Measurements from ENCODE around the gene EPC1. TPM values are rescaled to one million over a fixed set of nuclear protein-coding genes. Genes with fewer than 3 reads are reported as not detected.

Gene EPC1
- total RNA-seq, 1 donor from 2014 or later = 27.1 TPM

DNA sequence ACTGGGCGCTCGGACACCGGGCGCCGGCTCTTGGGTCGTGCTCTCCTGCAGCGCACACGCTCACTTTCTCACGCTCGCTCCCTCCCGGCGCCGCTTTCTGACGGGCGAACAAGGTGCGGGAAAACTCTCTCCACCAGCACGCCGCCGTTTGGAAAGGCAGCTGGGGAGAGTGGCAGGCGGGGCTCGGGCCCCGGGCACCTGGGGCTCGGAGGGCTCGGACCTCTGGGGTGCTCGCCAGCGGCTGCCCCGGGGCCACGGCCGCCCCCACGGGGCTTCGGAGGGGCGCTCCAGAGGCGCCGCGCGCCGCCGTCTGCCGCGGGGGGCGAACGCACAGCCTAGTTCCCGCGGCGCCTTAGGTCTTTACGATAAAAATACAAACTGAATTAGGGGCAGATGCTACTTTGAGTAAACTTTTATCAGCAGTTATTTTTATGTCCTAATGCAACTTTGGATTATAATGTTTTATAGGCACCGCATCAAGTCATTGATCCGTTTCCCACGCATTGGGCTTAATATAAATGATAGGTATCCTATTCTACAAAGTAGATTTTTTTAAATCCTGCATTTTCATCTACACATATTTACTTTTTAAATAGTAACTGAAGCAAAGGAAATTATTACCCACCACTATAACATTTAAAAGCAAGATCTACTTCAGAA is 535 bp upstream of the EPC1 start:
- DNase-seq (ENCODE audit: low spot score) = no peak
- intact Hi-C loops (cut with DNase I) = loop anchor here (2.0 to 5.0 kb wide), 2 partner anchors 99 to 290 kb away; partner anchors contain the start of genes CCDC7 and KIF5B

DNA sequence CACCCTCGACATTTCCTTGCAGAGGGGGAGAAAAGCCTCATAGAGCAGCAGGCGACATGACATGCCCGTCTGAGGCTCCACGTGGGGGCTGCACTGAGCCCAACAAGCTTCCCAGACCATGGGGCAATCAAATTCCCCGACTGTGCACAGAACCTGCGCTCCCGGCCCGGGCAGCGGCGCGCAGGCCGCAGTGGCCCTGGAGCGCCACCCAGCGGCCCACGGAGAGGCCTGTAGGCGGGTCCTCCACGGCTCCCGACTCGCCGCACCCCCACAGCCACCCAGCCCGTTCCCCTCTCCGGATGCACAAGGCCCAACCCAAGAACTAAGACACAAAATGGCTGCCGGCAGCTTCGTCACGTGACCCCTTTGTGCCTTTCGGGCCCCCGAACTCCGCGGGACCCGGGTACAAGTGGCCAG is 816 bp downstream of the EPC1 start:
- intact Hi-C loops (cut with DNase I) = loop anchor here (1.0 to 5.0 kb wide), 3 partner anchors 90 to 289 kb away; partner anchors contain the start of genes CCDC7 and KIF5B
- DNase-seq (ENCODE audit: low spot score) = peak; percentile 98

DNA sequence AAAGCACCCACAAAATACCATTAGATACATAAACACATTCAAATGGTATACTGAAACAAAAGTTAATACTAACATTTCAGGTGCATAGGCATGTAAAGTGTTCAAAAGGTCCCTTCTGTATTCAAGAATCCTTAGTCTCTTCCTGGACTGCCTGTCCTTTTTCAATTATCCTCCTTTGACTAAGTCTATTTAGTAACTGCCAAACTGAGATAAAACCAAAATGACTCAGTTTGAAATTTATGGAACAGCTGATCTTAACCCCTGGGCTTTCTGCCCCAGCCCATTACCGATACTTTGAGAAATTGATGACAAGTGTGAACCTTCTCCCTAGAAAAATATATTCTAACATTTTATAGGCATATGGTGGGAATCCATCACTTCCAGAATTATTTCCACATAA is 5.4 kb downstream of the EPC1 start:
- intact Hi-C loops (cut with DNase I) = no loop called here

GRCh38 chr10:32340596-32341180 is 6.3 kb downstream of the EPC1 start:
- intact Hi-C loops (cut with DNase I) = no loop called here
- DNase-seq (ENCODE audit: low spot score) = no peak

More for the DNA sequence above, 5.4 kb downstream of the EPC1 start:
- no peak for DNase-seq (ENCODE audit: low spot score)

DNA sequence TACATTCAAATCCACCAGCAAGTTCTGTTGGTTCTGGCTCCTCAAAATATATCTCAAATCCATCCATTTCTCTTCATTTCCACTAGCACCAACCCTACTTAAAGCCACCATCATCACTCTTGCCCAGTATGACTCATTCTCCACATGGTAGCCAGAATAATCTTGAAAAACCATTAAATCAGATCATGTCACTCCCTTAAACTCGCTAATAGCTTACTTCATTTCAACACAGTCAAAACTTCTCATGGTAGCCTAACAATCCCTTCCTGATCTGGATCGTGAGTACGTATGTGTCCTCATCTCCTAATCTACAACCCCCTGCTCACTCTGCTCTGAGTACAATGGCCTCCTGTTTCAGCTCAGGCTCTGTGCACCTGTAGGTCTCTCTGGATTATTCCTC is 8.7 kb downstream of the EPC1 start:
- intact Hi-C loops (cut with DNase I) = no loop called here
- DNase-seq (ENCODE audit: low spot score) = no peak

GRCh38 chr10:32337350-32337749 is 9.6 kb downstream of the EPC1 start:
- DNase-seq (ENCODE audit: low spot score) = no peak

DNA sequence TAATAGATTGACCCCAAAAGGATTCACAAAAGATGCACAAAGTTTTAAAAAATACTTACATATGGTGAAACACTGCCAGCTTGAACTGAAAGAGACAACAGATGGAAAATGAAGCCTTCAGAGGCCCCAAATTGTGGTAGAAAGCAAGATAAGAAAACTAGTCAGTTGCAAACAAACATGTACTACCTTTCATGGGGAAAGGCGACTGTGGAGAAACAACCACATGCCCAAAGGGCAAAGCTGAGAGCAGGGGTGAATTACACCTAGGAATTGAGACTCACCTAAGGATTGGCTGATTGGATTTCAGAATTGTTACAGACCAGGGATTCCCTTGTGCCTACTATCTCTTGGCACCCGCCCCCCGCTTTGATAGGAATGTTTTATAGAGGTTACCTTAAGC is 13.1 kb downstream of the EPC1 start:
- intact Hi-C loops (cut with DNase I) = no loop called here
- no peak for DNase-seq (ENCODE audit: low spot score)

More at GRCh38 chr10:32337350-32337749, 9.6 kb downstream of the EPC1 start:
- intact Hi-C loops (cut with DNase I) = no loop called here

- DNase-seq (ENCODE audit: low spot score) = no peak
- intact Hi-C loops (cut with DNase I) = no loop called here
Measured at GRCh38 chr10:32332299-32332750, 14.6 kb downstream of the EPC1 start.

DNA sequence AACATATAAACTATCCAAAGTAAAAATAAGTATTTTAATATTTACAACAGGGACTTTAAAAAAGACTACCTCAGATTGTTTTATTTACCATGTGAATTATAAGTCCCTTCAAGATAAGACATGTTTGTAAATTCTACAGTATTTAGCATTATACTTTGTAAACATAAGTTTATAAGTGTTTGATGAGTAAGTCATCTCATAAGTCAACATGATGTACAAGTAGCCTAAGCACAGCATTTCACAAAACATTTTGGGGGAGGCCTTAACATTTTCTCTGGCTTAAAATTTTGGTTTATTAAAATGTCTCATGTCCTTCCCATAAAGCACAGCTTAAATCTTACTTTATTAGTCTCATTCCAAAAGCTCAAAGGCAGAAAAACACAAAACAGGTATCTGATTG is 15.4 kb downstream of the EPC1 start:
- intact Hi-C loops (cut with DNase I) = no loop called here
- DNase-seq (ENCODE audit: low spot score) = no peak

DNA sequence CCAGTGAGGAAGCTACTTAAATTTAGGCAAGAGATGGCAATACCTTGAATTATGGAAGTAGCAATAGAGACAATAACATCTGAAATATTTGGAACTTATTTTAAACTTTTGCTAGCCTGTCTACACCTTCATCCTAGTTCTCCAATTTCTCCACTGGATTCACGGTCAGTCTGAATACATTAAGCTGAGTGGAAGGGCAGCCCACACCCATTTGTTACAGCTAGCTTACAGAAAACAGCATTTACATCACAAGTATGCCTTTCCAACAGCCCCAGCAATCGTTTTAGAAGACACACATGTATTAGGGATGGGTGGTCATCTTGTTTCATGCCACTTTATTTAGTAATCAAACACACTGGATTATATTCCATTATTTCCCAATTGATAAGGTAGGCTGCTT is 16.7 kb downstream of the EPC1 start:
- no peak for DNase-seq (ENCODE audit: low spot score)
- intact Hi-C loops (cut with DNase I) = no loop called here

DNA sequence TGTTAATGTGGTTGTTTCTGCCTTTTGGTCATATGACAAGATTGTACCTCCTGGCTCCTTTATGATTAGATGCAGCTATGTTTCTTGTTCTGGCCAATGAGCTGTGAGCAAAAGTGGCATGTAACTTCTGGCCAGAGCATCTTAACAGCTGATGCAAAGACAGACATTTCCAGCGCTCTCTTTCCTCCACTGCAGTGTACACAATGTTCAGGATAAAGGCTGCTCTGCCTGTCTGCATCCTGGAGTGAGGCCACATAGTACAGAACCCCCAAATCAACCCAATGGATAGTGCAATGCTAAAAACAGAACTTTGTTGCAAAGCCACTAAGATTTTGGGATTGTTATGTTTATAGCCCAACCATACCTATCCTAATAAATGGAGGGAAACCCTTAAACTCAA is 17.9 kb downstream of the EPC1 start:
- intact Hi-C loops (cut with DNase I) = no loop called here
- DNase-seq (ENCODE audit: low spot score) = no peak

DNA sequence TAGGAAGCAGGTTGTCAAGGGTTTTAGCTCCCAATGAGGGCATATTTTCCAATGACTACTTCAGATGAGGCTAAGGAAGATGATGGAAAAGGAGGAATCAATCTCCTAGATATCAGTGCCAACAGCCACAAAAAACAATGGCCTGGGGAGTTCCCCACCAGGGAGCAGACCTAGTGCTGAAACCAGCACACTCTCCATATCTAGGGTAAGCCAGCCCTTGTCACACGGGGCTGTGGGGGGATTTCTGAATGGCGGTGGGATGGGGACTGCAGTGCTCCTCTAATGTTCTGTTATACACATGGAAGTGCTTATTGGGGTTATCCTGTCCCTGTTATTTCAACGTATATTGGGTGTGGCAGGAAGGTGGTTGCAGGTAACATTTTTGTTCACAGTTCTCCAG is 18.5 kb downstream of the EPC1 start:
- intact Hi-C loops (cut with DNase I) = no loop called here
- DNase-seq (ENCODE audit: low spot score) = no peak

DNA sequence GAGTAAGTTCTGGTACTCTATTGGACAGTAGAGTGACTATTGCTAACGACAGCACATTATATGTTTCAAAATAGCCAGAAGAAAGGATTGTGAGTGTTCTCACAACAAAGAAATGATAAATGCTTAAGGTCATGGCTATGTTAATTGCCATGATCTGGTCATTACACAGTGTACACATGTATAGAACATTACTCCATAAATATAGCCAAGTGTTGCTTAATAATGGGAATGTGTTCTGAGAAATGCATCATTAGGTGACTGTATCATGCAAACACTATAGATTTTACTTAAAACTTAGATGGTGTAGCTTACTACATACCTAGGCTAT is 19.6 kb downstream of the EPC1 start:
- no peak for DNase-seq (ENCODE audit: low spot score)
- intact Hi-C loops (cut with DNase I) = no loop called here

- intact Hi-C loops (cut with DNase I) = no loop called here
- DNase-seq (ENCODE audit: low spot score) = no peak
Measured at GRCh38 chr10:32326680-32327363, 20.1 kb downstream of the EPC1 start.

GRCh38 chr10:32326119-32326518 is 20.8 kb downstream of the EPC1 start:
- intact Hi-C loops (cut with DNase I) = no loop called here
- DNase-seq (ENCODE audit: low spot score) = no peak

DNA sequence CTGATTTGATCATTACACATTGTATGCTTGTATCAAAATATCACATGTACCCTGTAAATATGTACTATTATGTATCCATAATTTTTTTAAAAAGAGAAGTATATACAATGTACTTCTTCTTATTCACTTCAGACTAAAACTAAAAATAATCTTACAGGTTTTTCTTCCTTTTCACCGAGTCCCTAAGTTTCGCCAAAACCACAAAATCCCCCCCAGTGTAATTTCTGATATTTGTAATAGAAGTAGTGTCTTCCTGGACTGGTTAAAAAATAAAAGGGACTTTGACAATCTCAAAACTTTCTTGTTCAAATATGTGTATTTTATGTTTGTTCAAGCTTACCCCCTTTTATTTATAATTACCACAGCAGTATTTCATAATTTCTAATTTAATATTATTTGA is 23.9 kb downstream of the EPC1 start:
- intact Hi-C loops (cut with DNase I) = no loop called here
- DNase-seq (ENCODE audit: low spot score) = no peak

DNA sequence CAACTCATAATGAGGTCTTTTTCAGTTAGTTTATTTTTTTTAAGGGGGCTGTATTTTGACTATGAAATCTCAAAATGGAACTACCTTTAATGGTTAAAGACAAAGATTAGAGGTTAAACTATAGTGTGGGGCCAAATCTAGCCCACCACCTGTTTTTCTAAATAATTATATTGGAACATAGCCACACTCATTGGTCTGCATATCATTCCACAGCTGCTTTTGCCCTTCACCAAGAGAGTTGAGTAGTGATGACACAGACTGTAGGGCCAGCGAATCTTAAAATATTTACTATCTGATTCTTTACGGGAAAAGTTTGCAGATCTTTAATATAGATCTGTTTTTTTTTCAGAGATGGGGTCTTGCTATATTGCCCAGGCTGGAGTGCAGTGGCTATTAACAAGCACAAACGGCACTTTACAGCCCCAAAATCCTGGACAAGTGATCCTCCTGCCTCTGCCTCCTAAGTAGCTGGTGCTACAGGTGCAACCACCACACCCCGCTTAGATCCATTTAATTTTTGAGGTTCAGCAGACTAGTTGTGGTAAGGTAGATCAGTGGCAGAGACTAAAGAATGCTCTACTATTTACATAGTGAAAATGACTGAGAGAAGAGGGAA is 25.8 kb downstream of the EPC1 start:
- intact Hi-C loops (cut with DNase I) = no loop called here

GRCh38 chr10:32318476-32318896 is 28.5 kb downstream of the EPC1 start:
- DNase-seq (ENCODE audit: low spot score) = no peak

More for the DNA sequence above, 25.8 kb downstream of the EPC1 start:
- DNase-seq (ENCODE audit: low spot score) = no peak

DNA sequence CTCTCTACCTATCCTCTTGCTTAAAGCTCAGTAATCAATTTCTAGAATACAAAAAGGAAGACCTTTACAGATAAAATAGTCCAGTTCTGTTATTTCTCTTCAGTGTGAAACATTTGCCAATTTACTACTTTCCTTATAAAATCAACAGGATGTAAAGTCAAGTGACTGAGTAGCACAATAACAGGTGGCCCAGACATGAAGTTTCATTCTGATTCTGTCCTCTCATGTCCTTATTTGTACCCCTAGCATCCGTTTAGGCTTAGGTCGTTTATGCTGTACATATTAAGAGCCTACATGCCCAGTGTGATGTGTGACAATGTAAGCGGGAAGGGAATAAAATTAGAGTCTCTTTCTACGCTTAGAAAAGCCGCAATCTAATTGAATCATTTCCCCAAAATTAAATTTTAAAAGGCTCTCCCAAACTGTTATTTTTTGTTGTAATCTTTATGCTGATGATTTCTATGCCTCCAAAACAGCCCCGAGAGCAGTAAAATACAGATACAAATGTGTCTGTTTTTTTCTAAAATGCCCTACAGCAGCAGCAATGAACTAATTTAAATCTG is 29.1 kb downstream of the EPC1 start:
- intact Hi-C loops (cut with DNase I) = no loop called here

More at GRCh38 chr10:32318476-32318896, 28.5 kb downstream of the EPC1 start:
- intact Hi-C loops (cut with DNase I) = no loop called here

GRCh38 chr10:32315424-32315823 is 31.5 kb downstream of the EPC1 start:
- DNase-seq (ENCODE audit: low spot score) = no peak
- intact Hi-C loops (cut with DNase I) = no loop called here

More for the DNA sequence above, 29.1 kb downstream of the EPC1 start:
- DNase-seq (ENCODE audit: low spot score) = no peak

Measured in cardiac septum (tissue), 1 donor.